GM06990 (cell line): Measurements from ENCODE around the gene INTS14.

Source experiments
- DNase-seq: peaks from one replicate; pipeline ENCODE4 v3.0.0-alpha.2; 2011; ENCODE audit not compliant: insufficient read length; ENCODE audit errors: extremely low read depth
- H3K27me3 ChIP-seq: replicated peaks from 2 replicates; pipeline ENCODE4 v1.6.0; 2011; ENCODE audit warnings: low read length; ENCODE audit not compliant: control insufficient read depth, insufficient read depth
- H3K36me3 ChIP-seq: 2 replicates; pipeline ENCODE4 v1.5.1; 2011; ENCODE audit warnings: low read length; ENCODE audit not compliant: control insufficient read depth, insufficient read depth
- H3K4me3 ChIP-seq: replicated peaks from 2 replicates; pipeline ENCODE4 v1.5.1; 2011; ENCODE audit warnings: low read depth, mild to moderate bottlenecking, control low read depth, low read length
- CTCF ChIP-seq: IDR thresholded peaks from 2 replicates; pipeline ENCODE4 v1.5.1; 2011; ENCODE audit warnings: low read length, control low read depth, mild to moderate bottlenecking, inconsistent platforms; ENCODE audit not compliant: insufficient read depth, poor library complexity, severe bottlenecking

The INTS14 gene

GRCh38 chr15:65653341-65653740, 42.4 kb upstream of the INTS14 start:
- Histone ChIP-seq H3K36me3 (peaks cover 19% of the 10 kb centered on the region), H3K4me3 (no peak overlapping the region), H3K27me3 (no peaks in the 10 kb centered on the region)
- DNase-seq: no peak
- TF ChIP-seq CTCF: no peak

GRCh38 chr15:65651831-65652749, 41.2 kb upstream of the INTS14 start:
- no peak for DNase-seq
- no peak overlapping the region for H3K4me3 ChIP-seq
- peaks cover 15% of the 10 kb centered on the region for H3K36me3 ChIP-seq
- H3K27me3 ChIP-seq: no peaks in the 10 kb centered on the region
- no peak for TF ChIP-seq CTCF

- Histone ChIP-seq H3K36me3 (peaks cover 16% of the 10 kb centered on the region), H3K4me3 (no peak overlapping the region), H3K27me3 (no peaks in the 10 kb centered on the region)
- no peak for TF ChIP-seq CTCF
- no peak for DNase-seq
Measured at GRCh38 chr15:65651042-65651322, 40.1 kb upstream of the INTS14 start.

- DNase-seq: no peak
- Histone ChIP-seq H3K4me3 (no peak overlapping the region), H3K27me3 (no peaks in the 10 kb centered on the region), H3K36me3 (peaks cover 16% of the 10 kb centered on the region)
- no peak for TF ChIP-seq CTCF
Measured at GRCh38 chr15:65650312-65651041, 39.5 kb upstream of the INTS14 start.

GRCh38 chr15:65646486-65646885, 35.6 kb upstream of the INTS14 start:
- peaks cover 5% of the 10 kb centered on the region for H3K36me3 ChIP-seq
- H3K27me3 ChIP-seq: no peaks in the 10 kb centered on the region
- DNase-seq: no peak
- no peak overlapping the region for H3K4me3 ChIP-seq
- TF ChIP-seq CTCF: no peak
